ENCODE results near the gene VSNL1.

VSNL1 gene

GRCh38 chr2:17662723-17663122, 122.2 kb downstream of the VSNL1 start:
- TF ChIP-seq CTCF (IDR thresholded peaks at IDR 0.05; ENCODE audit: control insufficient read depth, insufficient read depth, low read depth, low read length, missing control alignments): no peak

GRCh38 chr2:17664534-17664933, 124.0 kb downstream of the VSNL1 start:
- DNase-seq (ENCODE audit: low read depth): no peak
- no peak for TF ChIP-seq CTCF (IDR thresholded peaks at IDR 0.05; ENCODE audit: control insufficient read depth, insufficient read depth, low read depth, low read length, missing control alignments)
- H3K4me3 ChIP-seq (ENCODE audit: control insufficient read depth, low read depth, low read length): no peak overlapping the region

More at GRCh38 chr2:17662723-17663122, 122.2 kb downstream of the VSNL1 start:
- DNase-seq (ENCODE audit: low read depth): no peak
- no peak overlapping the region for H3K4me3 ChIP-seq (ENCODE audit: control insufficient read depth, low read depth, low read length)

GRCh38 chr2:17667898-17668297, 127.4 kb downstream of the VSNL1 start:
- DNase-seq (ENCODE audit: low read depth): peak; percentile 35
- no peak for TF ChIP-seq CTCF (IDR thresholded peaks at IDR 0.05; ENCODE audit: control insufficient read depth, insufficient read depth, low read depth, low read length, missing control alignments)
- H3K4me3 ChIP-seq (ENCODE audit: control insufficient read depth, low read depth, low read length): no peak overlapping the region

GRCh38 chr2:17672583-17673317, 132.3 kb downstream of the VSNL1 start:
- DNase-seq (ENCODE audit: low read depth): peak; percentile 59
- TF ChIP-seq CTCF (IDR thresholded peaks at IDR 0.05; ENCODE audit: control insufficient read depth, insufficient read depth, low read depth, low read length, missing control alignments): no peak
- H3K4me3 ChIP-seq (ENCODE audit: control insufficient read depth, low read depth, low read length): no peak overlapping the region

- no peak for DNase-seq (ENCODE audit: low read depth)
- no peak overlapping the region for H3K4me3 ChIP-seq (ENCODE audit: control insufficient read depth, low read depth, low read length)
- TF ChIP-seq CTCF (IDR thresholded peaks at IDR 0.05; ENCODE audit: control insufficient read depth, insufficient read depth, low read depth, low read length, missing control alignments): no peak
Measured at GRCh38 chr2:17674817-17675216, 134.3 kb downstream of the VSNL1 start.

GRCh38 chr2:17680119-17680518, 139.6 kb downstream of the VSNL1 start:
- no peak for DNase-seq (ENCODE audit: low read depth)
- H3K4me3 ChIP-seq (ENCODE audit: control insufficient read depth, low read depth, low read length): no peak overlapping the region
- TF ChIP-seq CTCF (IDR thresholded peaks at IDR 0.05; ENCODE audit: control insufficient read depth, insufficient read depth, low read depth, low read length, missing control alignments): no peak

Data from AG09309 (cell line).